Daoy (cell line): Measurements from ENCODE around the gene RASD2. TPM values are rescaled to one million over a fixed set of nuclear protein-coding genes. Genes with fewer than 3 reads are reported as not detected.
A peak's percentile ranks its signal among the peaks of the same experiment; 100 is the strongest.

Source experiments
- DNase-seq: peaks from one replicate; pipeline ENCODE4 v3.0.0-alpha.2; 2015; ENCODE audit warnings: low read depth
- total RNA-seq: library from RNA; depleted of rRNA; stranded (reverse); fragments of >200 nt; shearing (Covaris generic); gene quantifications from 2 replicates; pipeline ENCODE4 v1.2.3, GENCODE V29; 2014; rRNA removed

RASD2 gene
- total RNA-seq, 1 experiment from 2014 or later = 0.34 TPM

GRCh38 chr22:35601743-35602615 is 61.3 kb downstream of the RASD2 start:
- DNase-seq = peak; percentile 82

Other genes with a start within 250 kb of the RASD2 start
- gene TOM1, start 240.9 kb upstream of the RASD2 start, total RNA-seq = 19.9 and 25.8 TPM in 2 replicates
- gene HMOX1, start 159.7 kb upstream of the RASD2 start, total RNA-seq = 6.3 and 9.7 TPM in 2 replicates
- gene MCM5, start 140.7 kb upstream of the RASD2 start, total RNA-seq = 145 and 179 TPM in 2 replicates
- gene MB, start 76.5 kb downstream of the RASD2 start, total RNA-seq = 1.2 and 2.3 TPM in 2 replicates
- gene APOL6, start 107.6 kb downstream of the RASD2 start, total RNA-seq = 23.4 and 23.7 TPM in 2 replicates
- gene APOL5, start 177.0 kb downstream of the RASD2 start, total RNA-seq = 0.69 TPM in 1 of 2 replicates, not detected in the other